K562 (cell line): ENCODE data around the gene EML3. TPM values are rescaled to one million over a fixed set of nuclear protein-coding genes. Genes with fewer than 3 reads are reported as not detected.

Experiments used
- CCNT2 ChIP-seq: IDR thresholded peaks from 2 replicates; pipeline ENCODE4 v1.6.1; 2011; ENCODE audit warnings: borderline replicate concordance, low read depth, mild to moderate bottlenecking, moderate library complexity, mixed read lengths, low read length; ENCODE audit not compliant: insufficient read length; ENCODE audit errors: extremely low read depth
- CREB1 ChIP-seq, 2 experiments: sonication (generic) in 1 of 2; formaldehyde crosslinking in 1 of 2; IDR thresholded peaks; 2 replicates each; pipeline versions ENCODE4 v1.6.1 to v1.8.0; 2012 to 2022; ENCODE audit warnings: inconsistent platforms in 1 of 2, mild to moderate bottlenecking in 1 of 2, missing genetic modification reagents in 1 of 2, moderate library complexity in 1 of 2
- ESRRA ChIP-seq: fragments of 450-650 bp; IDR thresholded peaks from 2 replicates; pipeline ENCODE4 v1.6.1; 2014; ENCODE audit warnings: low read depth, mild to moderate bottlenecking, moderate library complexity, borderline replicate concordance
- ETV6 ChIP-seq, 3 experiments: fragments of 150-350 bp in 1 of 3; sonication (generic) in 1 of 3; formaldehyde crosslinking in 1 of 3; IDR thresholded peaks; 2 replicates each; pipeline versions ENCODE4 v1.6.1 to v1.8.0; 2014 to 2022; ENCODE audit warnings: borderline replicate concordance in 2 of 3, low read depth in 2 of 3, antibody characterized with exemption in 1 of 3, low read length in 1 of 3, mild to moderate bottlenecking in 1 of 3, missing genetic modification reagents in 1 of 3
- GMEB1 ChIP-seq: fragments of 250-450 bp; sonication (Bioruptor Pico); IDR thresholded peaks from 2 replicates; pipeline ENCODE4 v1.4.0; 2020; ENCODE audit warnings: mild to moderate bottlenecking
- HDAC1 ChIP-seq, 2 experiments: fragments of 450-650 bp; IDR thresholded peaks; 2 replicates each; pipeline ENCODE4 v1.6.1; 2016 to 2017; ENCODE audit warnings: inconsistent platforms in 1 of 2, mild to moderate bottlenecking in 1 of 2, moderate library complexity in 1 of 2
- HDAC8 ChIP-seq: fragments of 450-650 bp; IDR thresholded peaks from 2 replicates; pipeline ENCODE4 v1.6.1; 2016; ENCODE audit warnings: mild to moderate bottlenecking, missing genetic modification characterization, moderate library complexity, missing compliant biosample characterization
- KDM2B ChIP-seq: fragments of 250-450 bp; sonication (Bioruptor Pico); IDR thresholded peaks from 2 replicates; pipeline ENCODE4 v1.8.0; 2021; ENCODE audit warnings: mild to moderate bottlenecking, moderate library complexity
- MAFG ChIP-seq: fragments of 450-650 bp; conservative IDR thresholded peaks from 2 replicates; pipeline ENCODE4 v1.6.1; 2016; ENCODE audit warnings: missing genetic modification characterization, missing compliant biosample characterization
- MTA2 ChIP-seq: fragments of 450-650 bp; IDR thresholded peaks from 2 replicates; pipeline ENCODE4 v1.6.1; 2016; ENCODE audit warnings: low read depth
- NFXL1 ChIP-seq: fragments of 450-650 bp; formaldehyde crosslinking; IDR thresholded peaks from 2 replicates; pipeline ENCODE4 v1.4.0; 2021; ENCODE audit warnings: mild to moderate bottlenecking
- PTRF ChIP-seq: fragments of 450-650 bp; IDR thresholded peaks from 2 replicates; pipeline ENCODE4 v1.6.1; 2016; ENCODE audit warnings: mild to moderate bottlenecking, missing genetic modification characterization, missing compliant biosample characterization
- RBFOX2 ChIP-seq: fragments of 200-400 bp; formaldehyde crosslinking; IDR thresholded peaks from 2 replicates; pipeline ENCODE4 v1.6.1; 2017; ENCODE audit warnings: low read depth, mild to moderate bottlenecking, low read length, moderate library complexity
- RBM15 ChIP-seq: fragments of 200-400 bp; formaldehyde crosslinking; IDR thresholded peaks from 2 replicates; pipeline ENCODE4 v1.6.1; 2018; ENCODE audit warnings: mild to moderate bottlenecking, low read length, moderate library complexity; ENCODE audit not compliant: insufficient read depth
- RBM17 ChIP-seq: fragments of 200-400 bp; formaldehyde crosslinking; IDR thresholded peaks from 2 replicates; pipeline ENCODE4 v1.6.1; 2017; ENCODE audit warnings: low read depth, mild to moderate bottlenecking, low read length, borderline replicate concordance
- SMAD1 ChIP-seq: fragments of 150-350 bp; IDR thresholded peaks from 2 replicates; pipeline ENCODE4 v1.6.1; 2014; ENCODE audit warnings: low read length, low read depth; ENCODE audit not compliant: partially characterized antibody
- TAF1 ChIP-seq: IDR thresholded peaks from 2 replicates; pipeline ENCODE4 v1.6.1; 2011; ENCODE audit warnings: mild to moderate bottlenecking, low read length, moderate library complexity; ENCODE audit not compliant: insufficient read depth, control insufficient read depth, severe bottlenecking; ENCODE audit errors: extremely low read depth
- YY1 ChIP-seq, 3 experiments: IDR thresholded peaks; 2 replicates each; pipeline ENCODE4 v1.6.1; 2011; ENCODE audit warnings: low read length in 2 of 3, mild to moderate bottlenecking in 2 of 3, moderate library complexity in 2 of 3, borderline replicate concordance in 1 of 3, control low read depth in 1 of 3, low read depth in 1 of 3; ENCODE audit not compliant: insufficient read depth in 3 of 3, insufficient replicate concordance in 2 of 3, control insufficient read depth in 1 of 3, insufficient read length in 1 of 3; ENCODE audit errors: extremely low read depth in 1 of 3
- ZNF217 ChIP-seq: sonication (generic); formaldehyde crosslinking; IDR thresholded peaks from 2 replicates; pipeline ENCODE4 v1.8.0; 2022; ENCODE audit warnings: mild to moderate bottlenecking, missing genetic modification reagents
- ZNF232 ChIP-seq: sonication (generic); formaldehyde crosslinking; IDR thresholded peaks from 2 replicates; pipeline ENCODE4 v1.8.0; 2022; ENCODE audit warnings: mild to moderate bottlenecking, missing genetic modification reagents
- ZNF384 ChIP-seq: IDR thresholded peaks from 2 replicates; pipeline ENCODE4 v1.6.1; 2012; ENCODE audit warnings: low read depth, low read length, improper control_type of control experiment
- ZNF507 ChIP-seq: conservative IDR thresholded peaks from 2 replicates; pipeline ENCODE4 v1.6.1; 2017; ENCODE audit warnings: missing genetic modification characterization, missing compliant biosample characterization
- ZNF830 ChIP-seq: fragments of 250-450 bp; sonication (Bioruptor Pico); IDR thresholded peaks from 2 replicates; pipeline ENCODE4 v1.5.0; 2021; ENCODE audit warnings: mild to moderate bottlenecking
- polyA plus RNA-seq, 8 experiments: library from polyadenylated mRNA; depleted of rRNA in 4 of 8; stranded (reverse) in 5 of 8; unstranded in 3 of 8; fragments of >200 nt; fragmentation: Nextera tagmentation in 2 of 8; fragmentation: Illumina TruSeq in 1 of 8; extraction: Ambion mirVana in 2 of 8; extraction: Trizol in 1 of 8; gene quantifications; 2 replicates each; pipeline versions ENCODE4 v1.2.1 to v1.2.3, GENCODE V29; 2011 to 2014; ENCODE audit warnings: inconsistent platforms in 1 of 8, missing spikeins in 1 of 8
- total RNA-seq, 7 experiments: library from RNA; depleted of rRNA in 6 of 7; stranded (reverse); fragments of >200 nt in 6 of 7; fragmentation: Illumina TruSeq in 2 of 7; extraction: Trizol in 2 of 7; gene quantifications; 2 replicates each; pipeline versions ENCODE4 v1.2.1 to v1.2.3, GENCODE V29; 2011 to 2021; ENCODE audit warnings: low replicate concordance in 1 of 7

EML3 gene
- total and polyA plus RNA-seq, 9 of the 15 experiments (the other 6 are each of a cell fraction or from before 2014, with no cell fraction given): 0.32 to 90.5 (median 26.4) TPM

- no peak for TF ChIP-seq GMEB1 (CRISPR knock-in tag)
- TF ChIP-seq ETV6 (IDR thresholded peaks at IDR 0.05; ENCODE audit: borderline replicate concordance in 1 of 2, low read depth in 2 of 2, low read length in 1 of 2): no peak
- TF ChIP-seq ETV6 (CRISPR knock-in tag; IDR thresholded peaks at IDR 0.05; ENCODE audit: borderline replicate concordance): no peak
- 0 out of 2 replicates have a peak, but pooled peaks have one; percentile 11 for TF ChIP-seq MTA2
- TF ChIP-seq ZNF217 (CRISPR knock-in tag): no peak
- TF ChIP-seq TAF1: peak; percentile 52
- 0 out of 2 replicates have a peak, but pooled peaks have one; percentile 13 for TF ChIP-seq CREB1 (IDR thresholded peaks at IDR 0.05)
- TF ChIP-seq CREB1 (CRISPR knock-in tag; IDR thresholded peaks at IDR 0.05): no peak
- no peak for TF ChIP-seq ZNF232
- TF ChIP-seq HDAC1 (IDR thresholded peaks at IDR 0.05): peak in 1 of 2 experiments; percentile 61; a peak in 2 of 4 replicates
- TF ChIP-seq RBM17: no peak
- peak in 2 of 3 experiments; percentile 75 to 80 for TF ChIP-seq YY1 (IDR thresholded peaks at IDR 0.05; ENCODE audit: borderline replicate concordance in 1 of 3, control insufficient read depth in 1 of 3, extremely low read depth in 1 of 3, insufficient read depth in 3 of 3, insufficient read length in 1 of 3, insufficient replicate concordance in 2 of 3, low read depth in 1 of 3, low read length in 2 of 3)
- TF ChIP-seq HDAC8 (tag): no peak
- TF ChIP-seq NFXL1 (CRISPR knock-in tag): no peak
- no peak for TF ChIP-seq ZNF507
- TF ChIP-seq PTRF (tag): no peak
- TF ChIP-seq SMAD1: no peak
- TF ChIP-seq MAFG (tag): no peak
- TF ChIP-seq RBM15: no peak
- TF ChIP-seq RBFOX2: peak; percentile 90
- peak; percentile 57; the same call in 1 of the 2 replicates for TF ChIP-seq KDM2B (CRISPR knock-in tag)
- TF ChIP-seq ESRRA: 0 out of 2 replicates have a peak, but pooled peaks have one; percentile 11
- TF ChIP-seq CCNT2: peak; percentile 74
- 0 out of 2 replicates have a peak, but pooled peaks have one; percentile 16 for TF ChIP-seq ZNF384
- TF ChIP-seq ZNF830 (CRISPR knock-in tag): 0 out of 2 replicates have a peak, but pooled peaks have one; percentile 36
Measured at GRCh38 chr11:62601372-62602140, 11.0 kb downstream of the EML3 start, which contains the start of gene MTA2 (continued).
